NCI-H2081 treated with DMSO at 0.1 percent for 48 hours (cell line): ENCODE measurements around the gene TSSK2.

Source experiments
- DNase-seq: peaks from one replicate; lab custom pipeline; 2025; lab: John Stamatoyannopoulos, UW

The TSSK2 gene

DNA sequence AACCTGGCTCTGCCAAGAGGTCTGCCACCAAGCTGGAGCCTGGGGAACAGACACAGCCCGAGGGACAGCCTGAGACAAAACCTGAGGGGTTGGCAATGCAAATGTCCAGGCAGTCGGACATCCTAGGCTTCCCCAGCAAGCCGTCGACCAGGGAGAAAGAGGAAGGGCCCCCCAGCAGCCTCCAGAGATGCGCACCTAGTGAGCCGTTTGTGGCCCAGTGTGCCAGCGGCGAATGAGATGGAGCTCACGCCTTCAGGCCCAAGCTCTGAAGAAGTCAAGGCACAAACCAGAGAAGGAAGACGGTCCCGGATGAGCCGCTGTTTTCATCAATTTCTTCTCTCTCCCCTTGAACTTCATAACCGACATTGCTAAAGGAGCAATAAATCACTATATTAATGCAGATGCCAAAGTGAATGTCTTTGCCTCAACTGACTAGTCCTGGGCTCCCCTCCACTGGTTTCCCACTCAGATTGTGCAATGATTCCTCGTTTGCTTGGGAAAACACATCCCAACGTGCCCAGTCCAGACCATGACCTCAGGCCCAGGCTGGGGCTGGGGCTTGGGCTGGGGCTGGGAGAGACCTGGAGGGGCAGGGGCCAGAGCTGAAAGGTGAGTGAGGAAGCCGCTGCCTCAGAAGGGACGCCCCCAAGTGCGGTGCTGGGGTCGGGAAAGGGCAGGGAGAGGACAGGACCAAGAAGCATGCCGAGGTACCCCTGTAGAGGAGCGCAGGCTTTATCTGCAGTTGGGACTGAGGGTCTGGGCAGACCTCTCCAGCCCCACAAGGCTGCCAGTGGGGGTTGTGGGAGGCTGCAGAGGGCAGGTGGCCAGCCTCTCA is 5.4 kb upstream of the TSSK2 start:
- DNase-seq = no peak

DNA sequence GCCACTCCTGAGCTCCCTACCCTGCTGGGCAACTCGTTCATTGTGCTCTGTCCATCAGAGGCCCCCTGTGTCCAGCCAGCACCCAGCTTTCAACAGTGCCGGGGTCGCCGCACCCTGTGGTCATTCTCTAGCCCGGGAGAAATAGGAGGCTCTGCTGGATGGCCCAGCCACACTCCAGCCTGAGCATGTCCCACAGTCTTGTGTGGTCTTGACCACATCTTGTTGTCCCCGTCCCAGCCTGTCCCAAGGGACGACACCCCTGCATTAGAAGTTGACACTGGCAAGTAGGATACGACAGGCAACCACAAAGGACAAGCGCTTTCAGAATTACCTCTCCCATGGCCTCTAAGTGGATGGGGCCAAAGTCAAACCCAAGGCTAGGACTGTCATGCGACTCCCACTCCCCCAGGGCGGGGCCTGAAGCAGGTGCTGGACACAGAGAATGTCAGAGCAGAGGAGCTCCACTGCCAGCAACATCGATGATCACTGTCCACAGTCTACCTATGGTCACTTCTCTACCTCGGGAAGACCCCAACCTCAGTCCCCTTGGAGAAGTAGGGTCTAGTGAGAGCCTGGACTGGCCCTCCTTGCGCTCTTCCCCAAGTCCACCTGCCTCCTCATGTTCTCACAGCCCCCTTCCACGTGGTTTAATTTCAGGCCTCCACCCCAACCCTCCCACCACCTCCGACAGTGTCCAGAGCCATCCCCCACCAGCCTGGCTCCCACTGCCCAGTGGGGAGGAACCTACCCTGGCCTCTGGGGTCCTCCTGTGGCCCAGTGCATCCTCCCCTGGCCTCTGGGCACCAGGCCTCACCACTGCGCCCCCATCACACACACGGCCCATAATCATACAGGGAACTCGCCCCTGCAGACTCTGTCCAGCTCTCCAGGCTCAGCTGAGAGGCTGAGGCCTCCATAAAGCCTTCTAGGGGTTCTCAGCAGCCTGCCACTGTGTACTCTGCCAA is 4.5 kb upstream of the TSSK2 start:
- no peak for DNase-seq

DNA sequence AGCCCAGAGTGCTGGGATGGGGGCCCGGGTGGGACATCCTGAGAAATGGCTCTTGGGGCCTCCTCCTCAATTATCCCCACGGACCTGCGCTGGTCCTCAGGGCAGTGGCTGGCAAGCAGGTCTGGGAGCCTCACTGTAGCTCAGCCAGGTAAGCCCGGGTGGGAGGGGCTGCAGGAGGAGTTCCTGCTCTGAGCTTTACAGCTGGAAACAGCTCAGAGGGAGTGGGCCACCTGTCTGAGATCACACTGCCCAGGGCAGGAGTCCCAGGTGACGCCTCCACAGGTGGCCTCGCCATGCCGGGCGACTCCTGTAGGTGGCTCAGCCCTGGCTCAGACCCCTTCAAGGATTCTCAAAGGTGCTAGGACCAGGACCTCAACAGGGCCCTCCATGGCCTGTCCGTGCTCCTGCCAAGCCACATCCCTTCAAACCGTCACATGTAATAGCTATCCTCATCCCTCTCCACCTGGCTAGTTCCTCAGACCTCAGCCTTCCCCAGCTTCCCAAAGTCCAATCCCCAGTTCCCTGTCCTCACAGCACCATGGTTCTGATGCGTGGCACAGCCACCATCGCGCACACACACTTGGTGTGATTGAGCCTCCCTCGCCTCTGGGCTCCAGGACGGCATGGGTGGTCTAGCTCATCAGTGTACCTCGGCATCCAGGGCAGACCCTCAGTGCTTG is 3.6 kb upstream of the TSSK2 start:
- DNase-seq = no peak

DNA sequence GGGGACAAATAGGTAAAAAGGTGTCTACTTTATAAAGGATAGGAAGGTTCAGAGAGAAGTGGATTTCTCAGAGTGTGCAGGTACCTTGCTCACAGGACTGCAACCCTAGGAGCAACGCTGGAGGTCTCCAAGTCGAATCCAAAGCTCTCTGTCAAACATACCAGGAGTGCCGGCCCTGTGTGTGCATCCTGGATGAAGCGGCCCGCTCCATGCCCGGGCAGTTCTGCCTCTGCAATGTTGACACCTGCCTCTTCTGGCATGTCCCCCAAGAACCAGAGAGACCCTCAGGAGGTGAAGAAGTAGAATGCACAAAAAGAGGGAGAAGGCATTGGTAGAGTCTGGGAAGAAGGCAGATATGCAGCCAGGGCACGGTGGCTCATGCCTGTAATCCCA is 3.1 kb upstream of the TSSK2 start:
- DNase-seq = no peak

DNA sequence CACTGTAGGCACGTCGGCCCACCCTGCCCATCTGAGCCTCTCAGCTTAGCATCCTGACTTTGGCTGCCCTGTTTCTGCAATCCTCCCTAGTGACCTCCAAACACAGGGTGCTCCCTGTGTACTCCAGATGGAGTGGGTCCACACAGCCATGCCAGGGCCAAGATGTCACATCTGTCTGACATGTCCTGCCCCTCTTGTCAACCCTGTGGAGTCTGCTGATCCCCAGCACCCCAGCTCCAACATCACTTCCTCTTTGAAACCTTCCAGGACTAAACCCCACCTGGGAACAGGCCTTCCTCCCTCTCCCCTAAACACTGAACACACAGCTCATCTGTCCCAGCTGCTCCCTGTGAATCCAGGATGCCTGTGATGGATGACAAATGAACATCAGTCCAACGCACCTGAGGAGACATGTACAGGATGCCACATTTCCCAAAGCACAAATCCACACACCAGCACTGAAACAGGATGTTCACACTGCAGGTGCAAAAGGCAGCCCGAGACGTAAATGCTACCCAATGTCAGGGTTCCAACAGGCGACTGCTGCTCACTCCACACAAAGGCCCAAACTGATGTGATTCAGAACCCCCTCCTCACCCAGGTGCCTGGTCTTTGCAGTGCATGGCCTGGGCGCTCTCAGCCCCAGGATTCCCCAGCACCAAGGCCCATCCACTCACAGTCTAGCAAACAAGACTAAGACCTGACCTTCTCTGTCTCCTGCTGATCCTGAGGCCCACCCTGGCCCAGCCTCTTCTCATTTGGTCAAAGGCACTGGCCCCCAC is 2.0 kb upstream of the TSSK2 start:
- DNase-seq = no peak

DNA sequence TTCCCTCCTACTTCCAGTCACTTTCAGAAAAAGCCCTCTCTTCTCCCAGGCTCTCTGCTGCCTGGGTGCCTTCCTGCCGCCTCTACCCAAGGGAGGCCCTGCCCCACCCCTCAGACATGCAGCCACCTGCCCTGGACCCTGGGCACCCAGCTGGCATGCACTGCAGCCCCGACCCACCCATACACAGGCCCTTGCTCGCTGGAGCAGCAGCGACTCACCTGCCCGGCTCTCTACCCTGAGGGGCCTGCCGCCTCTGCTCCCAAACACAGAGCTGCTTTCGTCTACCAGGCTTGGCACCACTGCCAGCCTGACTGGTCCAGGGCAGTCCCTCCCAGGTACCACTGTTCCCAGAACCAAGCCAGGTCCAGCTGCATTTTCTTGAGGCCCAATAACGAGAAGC is 1.2 kb upstream of the TSSK2 start:
- no peak for DNase-seq

DNA sequence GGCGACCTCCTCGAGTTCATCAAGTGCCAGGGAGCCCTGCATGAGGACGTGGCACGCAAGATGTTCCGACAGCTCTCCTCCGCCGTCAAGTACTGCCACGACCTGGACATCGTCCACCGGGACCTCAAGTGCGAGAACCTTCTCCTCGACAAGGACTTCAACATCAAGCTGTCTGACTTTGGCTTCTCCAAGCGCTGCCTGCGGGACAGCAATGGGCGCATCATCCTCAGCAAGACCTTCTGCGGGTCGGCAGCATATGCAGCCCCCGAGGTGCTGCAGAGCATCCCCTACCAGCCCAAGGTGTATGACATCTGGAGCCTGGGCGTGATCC is 542 bp downstream of the TSSK2 start:
- no peak for DNase-seq

DNA sequence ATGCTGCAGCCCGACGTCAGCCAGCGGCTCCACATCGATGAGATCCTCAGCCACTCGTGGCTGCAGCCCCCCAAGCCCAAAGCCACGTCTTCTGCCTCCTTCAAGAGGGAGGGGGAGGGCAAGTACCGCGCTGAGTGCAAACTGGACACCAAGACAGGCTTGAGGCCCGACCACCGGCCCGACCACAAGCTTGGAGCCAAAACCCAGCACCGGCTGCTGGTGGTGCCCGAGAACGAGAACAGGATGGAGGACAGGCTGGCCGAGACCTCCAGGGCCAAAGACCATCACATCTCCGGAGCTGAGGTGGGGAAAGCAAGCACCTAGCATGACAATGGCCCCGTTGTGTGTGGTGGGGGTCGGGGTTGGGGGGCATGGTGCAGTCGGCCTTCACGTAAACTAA is 1.0 kb downstream of the TSSK2 start:
- no peak for DNase-seq

DNA sequence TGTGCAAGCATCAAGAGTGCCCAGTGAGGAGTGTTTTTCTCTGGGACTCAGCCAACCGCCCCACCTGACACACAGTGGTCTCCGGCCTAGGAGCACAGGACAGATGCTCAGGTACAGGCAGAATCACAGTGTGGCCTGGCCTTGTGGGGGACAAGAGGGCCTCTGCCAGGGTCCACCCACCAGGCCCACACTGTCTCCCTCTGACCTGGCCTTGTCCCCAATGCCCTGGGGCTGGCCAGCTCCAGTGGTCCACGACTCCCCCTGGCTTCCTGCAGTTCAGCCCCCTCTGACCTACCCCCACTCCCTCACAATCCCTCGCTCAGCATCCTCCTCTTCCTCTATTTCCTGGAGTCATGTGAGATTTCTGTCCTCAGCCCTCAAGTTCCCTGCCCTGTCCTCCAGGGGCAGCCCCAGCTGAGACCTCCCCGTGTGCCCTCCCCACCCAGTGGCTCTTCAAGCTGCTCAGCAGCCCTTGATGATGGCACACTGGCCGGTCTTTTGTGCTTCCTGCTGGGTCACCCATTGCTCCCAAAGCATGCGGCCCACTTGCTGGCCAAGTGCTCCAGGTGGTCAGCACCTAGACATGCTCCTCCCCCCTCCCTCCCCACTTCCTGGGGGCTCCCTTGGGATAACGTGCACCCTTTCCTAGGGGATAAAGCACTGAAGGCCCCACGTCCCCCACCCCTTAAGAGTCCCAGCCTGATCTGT is 1.7 kb downstream of the TSSK2 start:
- no peak for DNase-seq

DNA sequence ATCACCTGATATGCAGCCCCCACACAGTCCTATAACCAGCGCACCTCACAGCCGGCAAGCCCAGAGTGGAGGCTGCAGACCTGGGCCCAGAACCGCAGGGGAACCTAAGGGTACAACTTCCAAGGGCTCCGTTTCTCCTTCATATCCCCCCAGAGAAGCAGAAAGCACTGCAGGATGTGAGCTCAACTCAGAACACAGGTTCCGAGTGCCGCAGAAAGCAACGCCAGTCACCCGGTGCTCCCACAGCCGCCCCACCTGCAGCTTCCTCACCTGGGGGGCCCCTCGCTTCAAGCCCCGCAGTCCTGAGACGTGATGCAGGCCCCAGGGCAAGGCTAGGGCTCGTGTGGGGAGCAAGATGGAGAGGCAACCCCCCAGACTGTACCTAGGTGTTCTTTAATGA is 2.5 kb downstream of the TSSK2 start:
- DNase-seq = no peak

DNA sequence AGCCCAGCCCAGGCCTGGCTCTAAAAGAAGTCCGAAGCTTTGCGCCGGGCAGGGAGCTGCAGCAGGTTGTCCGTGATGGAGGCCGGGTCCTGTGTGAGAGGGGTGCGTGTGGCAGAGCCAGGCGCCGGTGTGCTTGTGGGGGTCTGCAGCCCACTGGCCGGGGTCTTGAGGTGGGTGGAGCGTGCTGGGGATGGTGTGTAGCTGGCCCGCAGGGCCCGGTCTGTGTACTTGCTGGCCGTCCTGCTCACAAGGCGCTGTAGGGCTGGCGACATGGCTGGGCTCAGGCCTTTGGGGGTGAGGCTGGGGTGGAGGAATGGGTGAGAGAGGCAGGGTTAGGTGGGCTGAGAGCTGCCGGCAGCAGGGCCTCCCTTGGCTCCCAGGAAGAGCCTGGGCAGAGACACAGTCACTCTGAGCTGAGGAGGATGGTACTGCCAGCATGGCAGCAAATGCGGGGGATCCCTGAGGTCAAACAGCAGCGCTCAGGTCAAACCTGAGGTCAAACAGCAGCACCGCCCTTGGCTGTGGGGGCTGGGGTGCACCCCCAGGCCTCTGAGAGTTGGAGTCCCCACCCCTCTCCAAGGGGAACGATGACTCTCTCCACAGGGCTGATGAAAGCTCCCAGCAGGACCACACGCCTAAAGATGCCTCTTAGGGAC is 3.2 kb downstream of the TSSK2 start:
- no peak for DNase-seq

DNA sequence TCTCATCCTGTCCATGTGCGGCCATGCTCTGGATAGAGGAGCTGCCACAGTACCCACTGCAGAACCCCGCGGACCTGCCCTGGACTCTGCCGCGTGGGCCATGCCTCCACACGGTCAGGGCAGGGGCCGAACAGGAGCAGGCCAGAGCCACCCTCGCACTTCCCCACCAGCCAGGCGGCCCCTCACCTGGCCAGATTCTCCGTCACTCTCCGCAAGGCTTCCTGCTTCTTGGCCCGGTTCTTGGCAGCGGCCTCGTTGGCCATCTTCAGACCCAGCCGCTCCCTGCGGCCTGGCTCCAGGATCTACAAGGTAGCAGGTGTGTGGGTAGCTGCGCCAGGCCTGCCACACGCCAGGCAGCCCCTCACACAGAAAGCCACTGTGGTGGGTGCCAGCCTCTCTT is 3.8 kb downstream of the TSSK2 start:
- no peak for DNase-seq

DNA sequence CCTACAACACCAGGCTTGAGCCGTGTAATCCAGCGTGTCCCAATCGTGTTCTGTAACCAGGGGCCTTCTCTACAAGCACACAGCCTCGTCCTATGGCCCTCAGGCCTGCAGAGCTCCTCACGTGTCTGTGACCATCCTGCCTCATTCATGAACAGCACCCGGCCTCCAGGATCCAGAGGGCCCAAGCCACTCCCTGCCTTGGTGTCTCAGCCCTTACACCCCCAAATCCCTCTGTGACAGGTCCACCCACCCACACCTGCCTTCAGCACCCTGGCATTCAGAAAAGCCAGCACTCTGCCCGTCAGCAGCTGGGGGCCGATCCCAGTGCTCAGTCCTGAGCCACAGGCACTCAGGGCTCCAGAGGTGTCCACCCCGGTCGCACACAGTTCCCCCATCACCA is 5.8 kb downstream of the TSSK2 start:
- no peak for DNase-seq

DNA sequence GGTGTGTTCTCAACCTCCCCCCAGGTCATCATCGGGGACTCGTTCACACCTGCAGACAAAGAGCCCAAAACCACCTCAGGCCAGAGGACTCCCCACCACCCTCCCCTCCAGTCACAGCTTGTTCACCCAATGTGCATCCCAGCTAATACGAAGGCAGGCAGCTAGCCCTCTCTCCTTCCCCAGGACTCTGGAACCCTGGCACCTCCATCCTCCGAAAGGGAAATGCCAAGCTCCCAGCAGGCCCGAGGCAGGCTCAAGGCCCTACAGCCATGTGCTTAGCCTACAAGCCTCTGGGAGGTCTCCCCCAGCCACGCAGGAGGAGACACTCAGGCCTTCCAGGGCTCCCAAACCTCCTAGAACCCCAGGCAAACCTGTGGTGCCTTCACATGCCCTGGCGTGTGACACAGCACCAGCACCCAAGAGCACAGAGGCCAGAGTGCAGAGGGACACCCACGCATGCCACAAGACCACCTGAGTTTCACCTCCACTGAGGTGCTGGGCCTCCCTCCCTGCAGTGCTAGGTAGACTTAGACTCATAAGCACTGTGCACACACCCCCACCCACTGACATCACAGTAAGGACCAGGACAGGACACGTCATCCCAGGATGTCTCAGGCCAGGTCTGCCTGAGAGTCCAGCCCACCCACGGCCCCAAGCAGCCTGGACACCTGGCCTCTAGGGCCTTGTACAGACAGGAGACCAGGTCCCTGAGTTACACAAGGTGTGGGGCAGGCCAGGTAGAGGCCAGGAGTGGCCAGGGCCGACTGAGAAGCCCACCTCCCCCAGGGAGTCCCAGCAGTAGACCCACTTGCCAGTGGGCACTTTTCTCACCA is 6.5 kb downstream of the TSSK2 start:
- DNase-seq = no peak

DNA sequence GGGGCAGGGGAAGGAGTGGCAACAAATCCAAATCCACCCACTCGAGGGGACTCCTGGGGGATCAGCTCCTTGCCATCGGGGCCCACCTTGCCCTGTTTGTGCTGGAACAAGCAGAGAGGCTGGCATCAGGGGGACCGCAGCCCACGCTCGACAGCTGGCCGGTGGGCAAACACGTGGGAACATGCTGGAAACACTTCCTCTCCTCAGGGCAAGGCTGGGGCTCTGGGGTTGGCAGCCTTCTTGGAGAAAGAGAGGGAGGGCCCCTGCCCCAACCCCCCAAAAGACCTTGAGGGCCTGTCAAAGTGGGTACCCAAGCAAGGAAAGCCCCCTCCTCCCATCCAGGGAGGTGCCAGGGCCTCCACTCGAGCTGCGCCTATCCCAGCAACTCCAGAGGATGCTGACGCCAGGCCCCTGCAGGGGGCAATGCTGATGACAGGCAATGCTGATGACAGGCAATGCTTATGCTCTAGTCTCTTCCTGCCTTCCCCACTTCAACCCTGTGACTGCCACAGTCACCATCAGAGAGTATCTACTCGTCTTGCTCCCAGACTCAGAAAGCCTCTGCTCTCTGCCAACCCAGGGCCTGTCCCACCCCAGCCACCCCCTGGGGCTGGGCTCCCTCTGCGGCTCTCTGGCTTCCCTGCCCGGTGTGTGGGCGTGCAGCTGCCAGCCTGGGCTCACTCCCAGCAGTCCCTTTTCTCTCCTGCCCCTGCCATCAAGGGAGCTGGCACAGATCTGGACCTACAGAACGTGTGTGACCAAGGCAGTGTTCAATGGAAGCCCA is 7.3 kb downstream of the TSSK2 start:
- DNase-seq = no peak

DNA sequence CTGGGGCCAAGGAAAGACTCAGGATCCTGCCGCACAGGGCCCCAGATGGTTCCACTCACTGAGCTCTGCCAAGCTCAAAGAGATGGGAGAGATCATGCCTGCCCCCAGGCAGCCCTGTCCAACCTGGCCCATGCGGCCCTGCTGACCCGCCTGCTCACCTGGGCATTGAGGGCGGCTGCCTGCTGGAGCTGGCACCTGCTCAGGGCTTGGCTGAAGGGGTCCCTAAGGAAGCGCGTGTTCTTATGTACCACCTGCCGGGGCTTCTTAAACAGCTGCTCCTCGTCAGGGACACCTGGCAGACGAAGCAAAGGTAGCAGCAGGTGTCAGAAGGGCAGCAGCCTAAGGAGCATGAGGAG is 7.9 kb downstream of the TSSK2 start:
- no peak for DNase-seq

DNA sequence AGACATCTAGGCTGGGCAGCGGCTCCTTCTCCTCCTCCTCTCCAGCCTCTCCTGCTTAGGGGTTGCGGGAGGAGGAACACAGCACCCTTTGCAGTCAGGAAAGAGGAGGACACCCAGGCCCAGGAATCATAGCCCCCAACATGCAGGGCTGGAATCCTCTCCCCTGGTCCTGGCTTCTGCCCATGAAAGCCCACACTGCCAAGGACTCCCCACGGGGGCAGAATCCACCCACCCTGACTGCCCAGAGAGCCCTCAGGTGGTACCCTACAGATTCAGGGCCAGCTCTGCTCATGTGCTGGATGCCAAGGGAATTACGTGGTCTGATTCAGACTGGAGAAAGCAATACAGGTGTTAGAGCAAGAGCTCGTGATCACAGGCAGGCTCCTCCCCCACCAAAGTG is 8.9 kb downstream of the TSSK2 start:
- DNase-seq = no peak

DNA sequence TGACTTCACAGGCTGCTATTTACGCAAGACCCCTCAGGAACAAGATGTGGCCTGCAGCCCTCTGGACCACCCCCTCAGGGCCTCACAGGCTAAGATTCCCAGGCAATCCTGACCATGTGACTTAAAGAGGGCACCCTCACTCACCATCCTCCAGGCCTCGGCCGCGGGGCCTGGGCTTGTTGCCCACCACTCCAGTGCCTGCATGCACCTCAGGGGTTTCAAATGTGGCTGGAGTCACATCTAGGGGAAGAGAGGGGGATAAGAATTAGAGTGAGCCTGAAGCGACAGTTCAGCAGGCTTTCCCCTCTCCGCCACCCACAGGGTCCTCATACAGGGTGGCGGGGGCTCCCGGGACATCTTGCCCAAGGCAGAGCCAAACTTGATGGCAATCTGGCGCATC is 11.3 kb downstream of the TSSK2 start:
- no peak for DNase-seq

DNA sequence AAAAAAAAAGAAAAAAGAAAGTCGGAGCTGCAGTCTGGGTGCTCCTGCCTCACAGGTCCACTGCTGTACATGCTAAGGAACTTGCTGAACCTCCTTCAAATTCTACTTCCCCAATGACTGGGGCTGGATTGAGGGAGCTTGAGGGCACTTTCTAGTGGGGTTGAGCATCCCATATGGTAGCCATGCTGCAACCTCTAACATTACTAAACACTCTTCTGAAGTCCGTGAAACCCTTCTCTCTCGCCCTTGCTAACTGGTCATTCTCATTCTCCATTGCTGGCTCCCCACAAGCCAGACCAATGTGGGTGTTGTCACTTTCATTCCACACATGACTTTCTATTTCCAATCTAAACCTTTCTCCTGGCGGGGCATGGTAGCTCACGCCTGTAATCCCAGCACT is 12.1 kb downstream of the TSSK2 start:
- no peak for DNase-seq
